ENCODE data around the gene CSF1R.

The CSF1R gene

DNA sequence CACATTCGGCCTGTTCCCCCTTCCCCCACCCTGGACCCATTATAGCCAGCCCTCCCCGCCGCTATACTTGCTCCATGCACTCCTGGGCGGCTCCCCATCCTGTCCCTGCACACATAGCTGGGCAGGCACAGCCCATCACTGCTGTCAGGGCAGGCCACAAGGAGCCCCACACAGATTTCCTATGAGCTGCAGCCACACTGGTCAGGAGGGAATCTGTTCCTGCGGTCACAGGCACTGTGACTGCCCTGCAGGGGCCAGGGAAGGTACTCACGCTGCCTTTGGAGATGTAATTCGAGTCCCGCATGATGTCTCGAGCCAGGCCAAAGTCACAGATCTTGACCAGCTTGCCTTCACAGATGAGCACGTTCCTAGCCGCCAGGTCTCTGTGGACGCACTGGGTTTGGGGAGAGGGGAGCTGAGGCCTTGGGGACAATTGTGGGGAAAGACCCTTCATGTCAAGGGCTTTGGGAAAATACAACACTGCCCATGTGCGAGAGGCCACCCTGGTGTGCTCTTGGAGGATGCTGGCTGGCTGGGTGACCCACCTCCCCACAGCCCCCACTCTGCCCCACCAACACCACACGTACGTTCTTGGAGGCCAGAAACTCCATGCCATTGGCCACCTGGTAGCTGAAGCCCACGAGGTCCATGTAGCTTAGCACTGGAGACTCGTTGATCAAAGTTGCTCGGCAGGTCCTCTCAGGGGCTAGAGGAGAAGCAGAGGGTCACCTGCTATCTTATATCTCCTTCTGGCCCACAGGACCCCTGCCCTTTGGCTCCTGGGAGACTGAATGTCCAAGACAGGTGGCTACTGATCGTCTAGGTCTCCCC is 34.5 kb upstream of the CSF1R start:
- DNase-seq, result no peak

DNA sequence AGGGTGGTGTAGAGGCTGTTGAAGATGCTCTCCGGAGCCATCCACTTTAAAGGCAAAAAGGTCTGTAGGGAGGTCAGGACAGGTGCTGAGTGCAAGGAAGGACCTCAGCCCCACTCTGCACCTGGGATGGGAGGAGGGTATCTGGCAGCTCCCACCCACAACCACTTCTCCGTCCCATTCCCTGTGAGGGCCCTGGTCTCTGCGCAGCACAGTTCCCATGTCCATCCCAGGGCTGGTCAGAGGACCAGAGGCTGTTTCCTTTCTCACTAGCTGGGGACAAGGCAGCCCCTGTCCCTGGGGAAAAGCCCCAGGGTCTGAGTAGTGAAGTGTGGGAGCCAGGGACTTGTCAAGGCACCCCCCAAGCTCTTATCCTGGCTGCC is 33.7 kb upstream of the CSF1R start:
- no peak for DNase-seq

DNA sequence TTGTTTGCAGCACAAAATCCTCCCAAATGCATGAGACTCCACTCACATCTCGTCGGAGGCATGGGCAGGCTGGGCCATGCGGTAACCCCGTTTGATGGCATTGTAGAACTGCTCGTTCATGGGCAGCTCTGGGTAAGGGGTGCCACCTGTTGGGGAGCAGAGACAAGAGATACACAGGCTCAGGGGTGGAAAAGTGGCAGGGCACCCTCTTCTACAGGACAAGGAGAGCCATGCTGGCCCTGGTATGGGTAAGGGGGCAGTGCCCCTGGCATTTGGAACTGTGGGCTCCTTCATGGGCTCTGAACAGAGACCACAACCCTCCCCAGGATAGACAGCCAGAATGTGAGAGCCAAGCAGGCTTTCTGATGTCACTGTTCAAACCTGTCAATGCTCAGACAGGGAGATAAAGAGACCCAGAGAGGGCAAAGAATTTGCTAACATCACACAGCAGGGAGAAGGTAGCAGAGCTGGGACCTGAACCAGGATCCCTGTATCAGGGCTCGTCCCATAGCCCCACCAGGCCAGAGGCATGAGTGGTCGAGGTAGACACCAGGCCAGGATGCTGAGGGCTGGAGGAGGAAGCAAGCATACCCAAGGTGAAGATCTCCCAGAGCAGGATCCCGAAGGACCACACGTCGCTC is 33.2 kb upstream of the CSF1R start:
- DNase-seq, result no peak

DNA sequence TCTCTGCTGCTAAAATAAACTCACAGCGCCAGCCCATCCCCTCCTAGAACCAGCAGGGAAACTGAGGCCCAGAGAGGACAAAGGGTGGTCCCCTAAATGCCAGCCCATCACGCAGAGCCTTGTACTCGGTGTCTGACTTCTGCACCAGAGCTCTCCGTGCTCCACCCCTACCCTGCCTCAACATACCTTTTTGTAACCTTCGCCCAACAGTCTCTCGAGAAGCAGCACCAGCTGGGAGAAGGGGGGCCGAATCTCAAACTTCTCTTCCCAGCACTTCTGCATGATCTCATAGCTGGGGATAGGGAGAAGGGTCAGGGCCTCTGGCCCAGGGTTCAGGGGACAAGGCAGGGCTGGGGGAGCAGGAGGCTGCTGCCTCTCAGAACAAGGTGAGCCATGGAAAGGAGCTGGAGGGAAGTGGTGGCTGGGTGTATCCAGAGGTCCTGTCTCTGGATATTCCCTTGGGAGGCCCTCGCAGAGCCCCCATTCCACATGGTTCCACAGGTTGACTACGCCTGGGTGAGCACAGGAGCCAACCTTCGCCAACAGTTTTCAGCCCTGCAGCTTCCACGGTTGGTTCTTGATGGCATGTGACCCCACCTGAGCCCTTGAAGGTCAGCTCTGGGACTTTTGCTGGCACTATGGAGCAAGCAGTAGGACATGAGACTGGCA is 32.3 kb upstream of the CSF1R start:
- DNase-seq, result no peak

DNA sequence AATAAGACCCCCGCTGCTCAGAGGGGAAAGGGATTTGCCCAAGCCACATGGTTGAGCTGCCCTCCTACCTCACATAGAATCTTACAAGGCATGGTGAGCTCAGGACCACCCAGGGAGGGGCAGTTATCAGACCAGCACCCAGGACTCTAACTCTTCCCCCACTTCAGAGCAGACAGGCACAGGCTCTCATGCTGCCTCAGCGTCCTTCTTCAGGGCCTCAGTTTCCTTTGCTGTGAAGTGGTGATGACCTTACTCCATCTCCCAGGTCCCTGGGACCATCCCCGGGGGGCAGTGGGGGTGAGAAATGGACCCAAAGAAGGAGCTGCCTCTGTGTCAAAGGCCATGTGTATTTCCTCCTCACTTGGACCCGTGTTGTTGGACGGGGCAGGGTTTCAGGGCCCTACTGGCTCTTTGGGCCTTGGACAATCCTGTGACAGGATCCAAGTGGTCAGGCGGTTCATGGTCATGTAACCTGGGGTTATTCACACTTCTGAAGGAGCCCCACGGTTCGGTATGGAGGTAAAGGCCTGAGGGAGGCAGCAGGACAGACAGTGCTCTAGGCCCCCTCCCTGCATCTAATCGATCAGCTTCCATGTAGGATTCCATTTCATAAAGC is 31.7 kb upstream of the CSF1R start:
- DNase-seq, result no peak

DNA sequence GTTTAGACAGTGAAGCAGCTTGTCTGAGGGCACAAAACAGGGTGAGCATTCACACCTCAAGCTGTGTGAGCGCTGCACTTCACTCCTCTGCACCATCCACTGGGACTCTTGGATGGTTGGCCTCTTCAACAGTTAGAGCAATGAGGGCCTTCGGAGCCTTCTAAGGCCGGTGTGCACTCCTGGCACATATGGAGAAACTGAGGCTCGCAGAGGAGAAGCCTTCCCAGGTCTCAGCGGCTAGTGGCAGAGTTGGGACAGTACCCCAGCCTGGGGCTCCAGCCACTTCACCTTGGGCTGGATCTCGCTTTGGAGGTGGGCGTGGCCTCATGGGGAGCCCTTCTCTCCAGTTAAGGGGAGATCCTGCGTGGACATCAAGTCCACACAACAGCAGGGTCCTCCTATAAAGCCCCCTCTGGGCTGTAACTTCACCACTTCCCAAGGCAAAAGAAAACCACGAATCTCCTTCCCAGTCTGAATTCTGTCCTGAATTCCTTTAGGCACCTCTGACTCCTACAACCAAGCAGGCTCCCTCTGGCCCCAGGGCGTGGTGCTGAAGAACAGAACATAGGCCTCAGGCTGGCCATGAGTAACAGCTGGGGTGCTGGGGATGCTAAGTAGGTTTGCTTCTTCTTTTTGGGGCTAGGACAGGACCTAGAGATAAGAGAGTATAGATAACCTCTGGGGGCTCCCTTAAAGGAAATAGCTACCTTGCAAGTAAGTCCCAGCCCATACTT is 30.5 kb upstream of the CSF1R start:
- no peak for DNase-seq

DNA sequence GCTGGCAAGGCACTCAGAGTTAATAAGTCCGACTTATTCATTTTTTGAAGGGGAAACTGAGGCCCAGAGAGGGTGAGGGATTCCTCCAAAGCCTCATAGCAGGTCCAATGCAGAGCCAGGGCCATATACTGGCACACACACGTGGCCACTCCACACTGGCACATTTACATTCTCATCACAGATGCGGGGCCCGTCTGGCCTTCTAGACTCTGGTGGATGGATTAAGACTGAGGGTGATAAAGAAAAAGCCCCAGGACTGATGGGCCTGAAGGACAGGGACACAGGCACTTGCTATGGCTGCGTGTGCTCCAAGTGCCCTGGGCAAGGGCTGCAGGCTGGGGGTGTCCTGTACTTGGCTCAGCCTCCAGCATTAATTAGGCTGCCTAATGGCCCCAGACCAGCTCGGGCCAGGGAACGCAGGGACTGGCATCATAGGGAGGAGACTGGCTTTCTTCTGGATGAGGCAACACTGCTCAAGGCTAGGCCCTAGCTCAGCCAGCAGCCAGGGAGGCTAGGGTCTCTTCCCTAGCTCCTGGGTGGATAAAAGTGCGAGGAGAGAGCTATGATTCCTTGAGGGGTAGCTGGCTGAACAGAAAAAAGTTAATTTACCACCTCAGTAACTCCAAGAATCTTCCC is 28.5 kb upstream of the CSF1R start:
- no peak for DNase-seq

DNA sequence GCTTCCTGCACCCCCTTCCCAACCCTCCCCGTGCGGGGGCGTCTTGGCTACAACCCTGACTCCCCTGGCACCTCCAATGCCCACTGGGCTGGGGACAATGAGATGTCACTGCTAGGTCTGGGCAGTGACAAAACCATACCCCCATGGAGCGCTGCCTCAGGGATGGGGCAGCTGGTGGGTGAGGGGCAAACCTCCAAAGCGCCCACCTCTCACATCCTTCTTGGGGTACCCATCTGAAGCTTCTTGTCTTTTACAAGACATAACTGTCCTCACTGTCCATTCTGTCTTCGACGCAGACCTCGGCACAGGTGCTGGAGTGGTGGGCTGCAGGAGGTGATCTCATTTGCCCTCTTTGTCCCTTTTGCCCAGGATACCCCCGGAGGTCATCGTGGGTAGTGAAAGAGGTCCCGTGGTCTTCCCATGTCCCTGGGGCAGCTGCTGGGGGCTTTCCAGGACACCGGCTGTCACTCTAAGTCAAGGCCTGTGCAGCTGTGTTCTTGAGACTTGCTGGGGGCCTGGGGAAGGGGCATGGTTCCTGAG is 27.8 kb upstream of the CSF1R start:
- DNase-seq, result no peak

DNA sequence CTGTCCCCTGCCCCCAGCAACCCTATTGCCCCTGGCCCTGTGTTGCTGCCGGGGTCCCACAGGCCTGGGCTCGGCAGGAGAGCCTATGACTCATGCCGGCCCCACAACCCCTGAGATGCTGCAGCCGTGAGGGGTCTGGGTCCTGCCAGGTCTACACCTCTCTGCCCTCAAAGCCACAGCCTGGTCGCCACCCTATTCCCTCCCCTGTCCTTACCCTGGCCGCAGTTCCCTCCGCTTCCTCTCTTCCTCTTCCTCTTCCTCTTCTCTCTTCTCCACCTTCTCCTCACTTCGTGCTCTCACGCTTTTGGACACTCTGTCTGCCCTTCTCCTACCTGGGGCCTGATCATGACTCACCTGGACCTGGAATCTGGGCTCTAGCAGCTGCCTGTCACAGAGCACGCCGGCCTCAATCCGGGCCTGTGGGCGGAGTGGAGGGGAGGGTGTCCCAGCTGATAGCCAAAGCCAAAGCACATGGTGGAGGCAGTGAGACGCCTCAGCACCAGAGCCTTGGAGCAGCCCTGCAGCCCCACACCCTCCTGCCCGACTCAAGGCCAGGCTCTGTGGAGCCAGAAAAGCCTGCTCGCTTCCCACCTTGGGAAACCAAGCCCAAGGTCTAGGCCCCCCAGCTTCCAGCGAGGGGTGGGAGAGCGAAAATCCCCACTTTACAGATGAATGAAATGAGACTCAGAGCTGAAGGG is 26.8 kb upstream of the CSF1R start:
- no peak for DNase-seq

DNA sequence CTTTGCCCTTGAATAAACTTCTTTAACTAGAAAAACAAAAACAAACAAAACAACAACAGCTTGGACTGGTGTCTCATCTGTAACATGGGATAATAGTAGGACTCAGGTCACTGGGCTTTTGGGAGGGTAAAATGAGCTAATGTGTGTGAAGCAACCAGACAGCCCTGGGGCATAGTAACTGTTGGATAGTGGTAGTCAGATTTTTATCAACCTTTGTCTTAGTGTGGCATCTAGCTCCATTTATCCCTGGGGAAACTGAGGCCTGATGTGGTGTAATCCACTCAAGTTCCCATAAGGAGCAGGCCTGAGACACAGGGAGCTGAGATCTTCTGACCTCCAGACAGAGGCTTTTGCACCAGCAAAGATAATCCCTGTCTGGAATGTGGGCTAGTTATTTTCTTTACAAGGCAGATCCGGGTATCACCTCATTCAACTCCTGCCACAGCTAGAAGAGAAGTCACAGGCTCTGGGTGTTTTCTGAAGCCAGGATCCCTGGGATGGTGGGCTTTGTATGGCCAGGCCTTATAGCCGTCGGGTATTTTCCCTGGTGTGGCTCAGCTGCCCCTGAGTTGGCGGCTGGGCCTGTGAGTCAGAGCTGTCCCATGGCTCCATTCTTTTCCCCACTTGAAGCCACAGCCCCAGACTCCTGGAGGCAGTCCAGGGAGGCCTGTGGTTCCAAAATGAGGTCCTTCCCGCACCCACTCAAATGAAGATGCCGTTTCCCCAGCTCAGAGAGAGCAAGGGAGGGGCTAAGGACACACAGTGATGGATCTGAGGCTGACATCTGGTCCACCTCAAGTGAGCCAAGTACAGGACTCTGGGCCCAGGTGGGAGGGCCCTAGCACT is 26.1 kb upstream of the CSF1R start:
- DNase-seq, result no peak

DNA sequence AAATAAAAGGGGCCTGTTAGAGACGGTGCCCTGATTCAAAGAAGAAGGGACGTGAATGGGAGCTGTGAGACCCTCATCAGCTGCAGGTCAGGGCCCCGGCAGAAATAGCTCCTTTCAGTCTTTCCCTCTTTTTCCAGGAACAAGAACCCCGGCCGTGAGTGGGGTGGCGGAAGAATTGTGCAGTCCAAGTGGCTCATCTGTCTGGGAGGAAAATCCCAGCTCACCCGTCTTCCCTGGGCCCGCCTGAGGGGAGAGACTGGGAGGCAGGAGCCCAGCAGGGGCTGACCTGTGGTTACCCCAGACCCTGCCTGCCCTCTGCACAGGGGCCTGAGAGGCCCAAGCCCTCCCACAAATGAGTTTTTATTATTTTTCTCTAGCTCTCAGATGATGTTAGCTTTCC is 24.8 kb upstream of the CSF1R start:
- DNase-seq, result no peak

DNA sequence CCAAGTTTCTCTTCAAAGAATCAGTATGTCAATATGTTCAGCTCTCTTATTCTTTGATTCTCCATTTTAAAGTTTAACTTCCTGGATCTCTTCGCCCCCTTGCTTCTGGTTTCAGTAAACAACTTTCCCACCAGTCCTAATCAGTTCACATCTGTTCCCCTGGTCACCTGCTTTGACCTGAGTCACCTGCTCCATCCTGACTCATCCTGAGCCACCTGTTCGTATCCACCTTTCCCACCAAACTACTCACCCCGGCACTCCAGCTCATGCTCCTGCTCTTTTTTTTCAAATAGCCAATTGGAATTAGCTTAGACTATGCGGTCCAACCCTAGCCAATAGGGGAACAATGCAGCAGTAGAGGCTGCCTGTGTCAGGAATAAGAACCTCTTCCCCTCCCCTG is 23.6 kb upstream of the CSF1R start:
- DNase-seq, result no peak

DNA sequence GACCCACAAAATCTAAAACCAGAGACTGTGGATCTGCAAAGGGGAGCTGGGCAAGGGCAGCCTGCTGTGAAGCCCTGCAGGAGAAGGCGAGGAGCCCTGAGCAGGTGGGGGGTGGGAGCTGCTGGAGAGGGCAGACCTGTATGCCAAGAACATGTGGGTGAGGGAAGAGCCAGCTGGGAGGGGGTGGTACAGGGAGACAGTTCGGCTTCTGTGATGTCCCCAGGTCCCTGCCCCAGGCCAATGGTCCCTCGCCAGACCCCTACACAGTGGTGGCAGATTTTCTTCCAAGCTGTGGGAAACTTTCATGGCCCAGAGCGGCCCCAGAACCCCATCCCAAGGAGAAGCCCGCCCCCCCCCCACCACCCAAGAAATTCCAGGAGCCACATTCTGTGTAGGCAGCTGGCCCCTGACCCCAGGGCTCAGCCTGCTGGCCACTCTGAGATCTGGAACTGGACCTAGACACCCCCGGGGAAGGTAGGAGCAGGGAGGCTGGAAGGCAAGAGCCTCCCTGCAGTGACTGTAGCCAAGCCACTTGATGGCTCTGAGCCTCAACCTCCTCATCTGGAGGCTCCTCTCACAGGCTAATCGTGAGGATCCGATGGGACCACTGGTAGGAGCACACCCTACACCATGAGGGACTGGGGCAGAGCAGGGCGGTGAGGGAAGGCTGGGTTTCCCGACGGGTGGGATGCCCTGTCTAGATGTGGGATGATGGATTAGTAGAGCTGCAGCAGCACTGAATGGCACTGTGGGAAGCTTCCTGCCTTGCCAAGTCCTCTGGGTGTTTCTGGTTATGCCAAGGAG is 22.6 kb upstream of the CSF1R start:
- no peak for DNase-seq

DNA sequence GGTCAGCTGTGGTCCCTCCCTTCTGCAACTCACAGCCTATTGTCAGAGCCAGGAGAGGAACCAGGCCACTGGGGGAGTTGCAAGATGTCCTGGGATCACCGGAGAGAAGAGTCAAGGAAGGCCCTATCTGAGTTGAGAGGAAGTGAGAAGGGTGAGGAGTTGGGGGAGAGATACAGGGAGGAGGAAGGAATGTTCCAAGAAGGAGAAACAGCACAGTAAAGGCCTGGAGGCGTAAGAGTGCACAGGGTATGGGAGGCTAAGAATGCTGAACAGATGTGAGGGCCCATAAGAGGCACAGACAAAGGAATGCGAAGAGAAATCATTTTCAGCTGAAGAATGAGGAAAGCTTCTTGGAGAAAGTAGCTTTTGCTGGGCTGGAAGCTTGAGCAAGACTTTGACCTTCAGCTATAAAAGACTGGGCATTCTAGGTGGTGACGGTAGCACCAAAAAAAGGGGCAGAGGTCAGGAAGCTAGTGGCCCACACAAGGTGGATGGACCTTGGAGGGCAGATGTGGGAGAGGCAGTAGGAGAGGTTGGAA is 21.6 kb upstream of the CSF1R start:
- DNase-seq, result no peak

DNA sequence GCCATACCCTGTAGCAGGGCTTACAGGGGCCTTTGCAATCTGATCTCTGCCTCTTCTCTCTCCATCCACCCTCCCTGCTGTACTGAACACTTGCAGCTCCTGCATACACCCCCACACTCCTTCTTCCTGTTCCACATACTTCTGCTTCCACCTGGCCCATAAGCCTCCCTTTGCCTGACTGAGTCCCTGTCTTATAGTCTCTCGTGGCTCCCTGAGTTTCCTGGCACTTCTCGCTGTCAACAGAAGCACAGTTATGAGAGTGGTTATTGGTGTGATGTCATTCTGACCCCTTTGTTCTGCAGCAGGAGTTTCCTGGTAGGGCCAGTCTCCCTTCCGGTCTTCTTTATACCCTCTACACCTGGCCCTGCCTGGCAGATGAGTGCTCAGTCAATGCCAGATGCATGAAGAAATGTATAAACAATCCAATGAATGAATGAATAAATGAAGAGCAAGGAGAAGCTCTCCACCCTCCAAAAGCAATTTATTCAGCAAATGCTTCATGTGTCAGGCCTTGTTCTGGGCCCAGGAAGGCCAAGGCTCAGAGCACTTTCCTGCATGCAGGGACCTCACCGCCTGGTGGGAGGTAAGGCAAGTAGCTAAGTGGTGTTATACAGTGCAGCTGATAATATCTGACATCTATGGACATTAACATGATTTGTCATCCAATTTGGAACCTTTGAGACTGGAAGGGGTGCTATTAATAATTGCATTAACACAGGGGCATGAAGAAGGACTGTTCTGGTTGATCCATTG is 20.5 kb upstream of the CSF1R start:
- no peak for DNase-seq

DNA sequence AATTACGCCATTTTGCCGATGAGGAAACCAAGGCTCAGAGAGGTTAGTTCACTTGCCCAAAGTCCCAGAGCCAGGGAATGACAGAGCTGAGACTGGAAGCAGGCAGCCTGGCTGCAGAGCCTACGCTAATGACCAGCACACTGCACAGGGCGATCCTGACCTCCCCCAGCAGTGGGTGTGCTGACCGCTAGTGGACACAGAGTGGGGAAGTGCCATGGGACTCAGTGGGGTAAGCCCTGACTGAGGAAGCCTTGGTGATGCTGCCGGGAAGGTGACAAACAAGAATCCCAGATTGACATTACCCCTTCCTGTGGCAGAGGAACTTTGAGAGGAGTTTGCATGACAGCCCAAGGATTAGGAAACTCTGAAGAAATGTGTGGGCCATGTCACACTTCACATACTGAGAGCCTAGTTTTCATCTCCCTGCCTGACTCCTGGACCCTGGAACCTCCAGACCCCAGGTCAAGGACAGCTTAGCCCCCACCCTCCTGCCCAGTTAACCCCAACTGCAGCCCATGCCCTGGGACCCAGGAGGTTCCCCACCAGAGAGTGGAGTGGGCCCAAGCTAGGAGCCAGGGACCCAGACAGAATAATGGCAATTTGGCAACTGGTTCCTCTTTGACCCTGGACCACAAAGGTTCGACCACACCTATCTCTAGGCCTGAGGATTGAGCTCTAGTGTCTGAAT is 19.7 kb upstream of the CSF1R start:
- DNase-seq, result no peak

DNA sequence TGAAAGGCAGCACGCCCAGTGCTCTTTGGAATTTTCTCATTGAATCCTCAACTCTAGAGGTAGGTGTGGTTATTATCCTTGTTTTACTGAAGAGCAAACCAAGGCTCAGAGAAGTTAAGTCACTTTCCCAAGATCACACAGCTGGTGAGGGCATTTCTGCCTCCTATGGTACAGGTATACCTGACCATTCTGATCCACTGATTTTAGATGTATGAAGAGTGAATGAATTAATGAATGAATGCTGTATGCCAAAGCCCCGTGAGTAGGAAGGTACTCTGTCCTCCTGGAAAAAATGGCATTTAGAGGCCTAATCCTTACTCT is 18.2 kb upstream of the CSF1R start:
- no peak for DNase-seq
